Measurements from ENCODE around the gene ABLIM1.

ABLIM1 gene

DNA sequence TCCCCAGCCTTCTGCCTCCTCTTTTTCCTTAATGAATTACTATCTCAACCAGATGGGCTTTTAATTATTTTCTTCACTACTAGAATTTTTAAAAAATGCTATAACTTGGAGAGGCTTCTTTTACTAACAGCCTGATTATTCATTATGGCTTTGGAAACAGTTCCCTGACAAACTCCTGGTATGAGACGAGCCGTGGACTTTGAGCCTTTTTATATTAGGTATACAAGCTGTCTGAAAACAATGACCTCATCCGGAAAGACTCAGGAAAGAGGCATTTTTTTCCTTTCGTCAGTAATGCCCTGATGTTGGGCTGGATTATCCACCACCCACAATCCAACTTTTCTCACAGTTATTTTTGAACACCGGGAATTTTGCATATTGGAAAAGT lies 26.7 kb upstream of the ABLIM1 start:
- DNase-seq: no peak
- TF ChIP-seq GATA1 (IDR thresholded peaks at IDR 0.05; ENCODE audit: low read depth, low read length) (no peak), POLR2A (IDR thresholded peaks at IDR 0.05; ENCODE audit: low read length) (no peak)

DNA sequence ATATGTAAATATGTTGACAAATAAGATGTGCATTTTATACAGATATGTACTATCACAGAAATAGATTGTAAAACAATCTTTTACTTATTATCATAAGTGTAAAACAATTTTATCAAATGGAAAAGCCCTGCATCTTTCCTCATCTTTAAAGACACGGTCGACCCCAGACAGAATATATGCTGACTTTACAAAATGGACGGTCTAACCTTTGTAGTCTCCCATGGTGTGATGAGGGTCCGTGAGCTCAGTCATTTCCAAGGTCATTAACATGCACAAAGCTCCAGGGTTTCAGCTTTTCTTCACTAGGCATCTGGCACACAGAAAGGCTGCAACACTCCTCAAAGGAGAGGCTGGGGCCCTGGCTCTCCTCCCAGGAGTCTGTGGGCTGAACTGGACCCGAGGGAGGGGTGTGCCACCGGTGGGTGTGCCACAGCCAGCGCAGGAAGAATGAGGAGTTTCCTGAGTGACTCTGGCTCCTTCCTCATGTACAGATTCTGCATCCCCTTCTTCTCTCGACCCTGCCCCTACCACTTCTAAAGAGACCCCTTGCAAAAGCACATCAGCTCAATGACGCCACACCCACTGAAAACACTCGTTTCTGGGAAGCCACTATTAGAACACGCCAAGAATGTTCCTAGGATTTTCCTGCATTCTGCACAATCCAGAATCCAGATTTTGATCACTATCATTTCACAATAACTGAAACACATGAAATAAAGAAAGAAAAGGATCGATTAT lies 26.2 kb upstream of the ABLIM1 start:
- no peak for DNase-seq

DNA sequence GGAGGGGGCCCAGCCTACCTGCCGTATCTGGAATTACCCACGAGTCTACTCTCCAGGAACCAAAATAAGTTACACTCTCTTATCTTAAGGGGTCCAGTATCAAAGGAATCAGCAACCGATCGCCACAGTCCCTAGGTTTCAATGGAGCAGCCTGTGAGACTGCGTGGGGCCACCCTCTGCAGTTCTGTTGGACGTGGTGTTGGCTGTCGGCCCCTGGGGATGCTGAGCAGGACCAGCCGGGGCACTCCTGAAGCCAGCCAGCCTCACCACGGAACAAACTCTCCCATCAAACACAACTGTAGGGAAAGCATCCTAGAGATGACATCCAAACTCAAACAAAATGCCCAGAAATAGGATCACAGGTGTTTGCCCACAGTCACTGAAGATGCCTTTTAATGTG lies 25.5 kb upstream of the ABLIM1 start:
- no peak for DNase-seq
- TF ChIP-seq POLR2A (IDR thresholded peaks at IDR 0.05; ENCODE audit: low read length) (no peak), GATA1 (IDR thresholded peaks at IDR 0.05; ENCODE audit: low read depth, low read length) (no peak)

More for the DNA sequence above, 26.2 kb upstream of the ABLIM1 start:
- no peak for TF ChIP-seq GATA1 (IDR thresholded peaks at IDR 0.05; ENCODE audit: low read depth, low read length)
- no peak for TF ChIP-seq POLR2A (IDR thresholded peaks at IDR 0.05; ENCODE audit: low read length)

DNA sequence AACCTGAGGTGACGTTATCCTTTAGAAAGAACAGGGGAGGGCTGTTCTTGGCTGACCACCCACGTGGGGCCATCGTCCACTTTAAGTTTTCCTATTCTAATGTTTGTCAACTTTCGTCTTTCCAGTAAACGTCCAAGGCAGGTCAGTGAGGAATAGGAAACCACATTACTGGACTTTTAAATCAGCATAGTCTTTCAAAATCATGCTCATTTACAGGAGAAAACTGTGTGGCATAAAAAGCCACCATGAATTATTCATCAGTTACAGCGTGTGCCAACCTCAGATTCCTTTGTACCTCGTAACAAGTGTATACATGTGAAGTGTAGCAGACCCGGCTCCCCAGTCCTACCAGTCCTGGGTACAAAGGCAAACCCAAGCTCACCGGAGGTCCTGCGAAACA lies 25.1 kb upstream of the ABLIM1 start:
- DNase-seq: no peak
- TF ChIP-seq GATA1 (IDR thresholded peaks at IDR 0.05; ENCODE audit: low read depth, low read length): no peak
- TF ChIP-seq POLR2A (IDR thresholded peaks at IDR 0.05; ENCODE audit: low read length): no peak

DNA sequence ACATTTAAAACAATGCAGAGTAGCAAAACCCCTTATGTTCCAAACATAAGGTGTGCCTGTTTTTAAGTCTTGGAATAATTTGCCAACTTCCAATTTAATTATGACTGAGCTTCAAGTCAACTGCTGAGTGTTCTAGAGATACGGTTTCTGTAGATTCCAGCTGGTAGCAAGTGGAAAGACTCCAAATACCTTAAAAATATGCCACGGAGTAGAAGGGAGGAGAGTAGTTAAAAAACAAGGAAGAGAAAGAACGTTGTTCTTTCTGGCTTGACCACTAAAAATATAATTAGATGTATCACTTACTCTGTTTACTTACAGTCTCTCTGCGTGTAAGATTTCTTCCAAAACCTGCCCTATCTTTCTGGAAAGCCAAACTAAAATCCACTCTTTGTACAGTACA lies 24.5 kb upstream of the ABLIM1 start:
- TF ChIP-seq GATA1 (IDR thresholded peaks at IDR 0.05; ENCODE audit: low read depth, low read length) (no peak), POLR2A (IDR thresholded peaks at IDR 0.05; ENCODE audit: low read length) (no peak)
- DNase-seq: no peak

DNA sequence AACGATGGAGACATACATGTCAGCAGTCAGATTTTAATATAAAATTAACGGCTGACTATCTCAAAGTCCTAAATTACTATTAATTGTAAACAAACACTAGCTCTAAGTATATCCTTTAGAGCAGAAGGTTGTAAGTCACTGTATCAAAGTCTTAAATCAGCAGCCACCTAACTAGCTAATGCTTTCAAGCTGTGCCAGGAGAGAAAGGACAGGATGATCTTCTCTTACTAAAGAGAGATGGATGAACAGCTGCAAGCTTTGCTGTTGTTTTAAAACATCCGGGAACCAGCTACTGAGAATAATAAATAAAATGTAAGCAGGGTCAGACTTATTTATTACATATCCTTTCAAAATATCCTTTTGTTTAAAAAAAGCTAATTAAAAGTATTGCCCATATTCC lies 24.0 kb upstream of the ABLIM1 start:
- TF ChIP-seq GATA1 (IDR thresholded peaks at IDR 0.05; ENCODE audit: low read depth, low read length): no peak
- no peak for TF ChIP-seq POLR2A (IDR thresholded peaks at IDR 0.05; ENCODE audit: low read length)
- DNase-seq: no peak

DNA sequence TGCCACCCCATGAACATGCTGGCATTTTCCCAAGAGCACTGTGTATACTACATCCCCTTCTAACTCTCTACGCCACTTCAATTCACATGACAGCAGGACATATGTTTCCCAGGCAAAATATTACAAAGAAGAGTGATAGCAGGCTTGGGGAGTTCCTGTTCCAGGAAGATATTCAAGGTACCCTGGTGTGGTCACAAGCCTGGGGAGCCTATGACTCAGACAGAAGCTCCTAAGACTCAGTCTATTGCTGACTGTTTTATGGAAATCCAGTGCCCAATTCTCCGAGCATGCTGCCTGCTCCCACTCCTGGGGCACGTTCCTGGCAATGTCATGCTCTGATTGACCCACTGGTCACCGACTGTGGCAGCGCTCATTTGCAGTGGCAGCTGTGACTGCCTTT lies 23.5 kb upstream of the ABLIM1 start:
- no peak for DNase-seq
- TF ChIP-seq GATA1 (IDR thresholded peaks at IDR 0.05; ENCODE audit: low read depth, low read length): no peak
- no peak for TF ChIP-seq POLR2A (IDR thresholded peaks at IDR 0.05; ENCODE audit: low read length)

DNA sequence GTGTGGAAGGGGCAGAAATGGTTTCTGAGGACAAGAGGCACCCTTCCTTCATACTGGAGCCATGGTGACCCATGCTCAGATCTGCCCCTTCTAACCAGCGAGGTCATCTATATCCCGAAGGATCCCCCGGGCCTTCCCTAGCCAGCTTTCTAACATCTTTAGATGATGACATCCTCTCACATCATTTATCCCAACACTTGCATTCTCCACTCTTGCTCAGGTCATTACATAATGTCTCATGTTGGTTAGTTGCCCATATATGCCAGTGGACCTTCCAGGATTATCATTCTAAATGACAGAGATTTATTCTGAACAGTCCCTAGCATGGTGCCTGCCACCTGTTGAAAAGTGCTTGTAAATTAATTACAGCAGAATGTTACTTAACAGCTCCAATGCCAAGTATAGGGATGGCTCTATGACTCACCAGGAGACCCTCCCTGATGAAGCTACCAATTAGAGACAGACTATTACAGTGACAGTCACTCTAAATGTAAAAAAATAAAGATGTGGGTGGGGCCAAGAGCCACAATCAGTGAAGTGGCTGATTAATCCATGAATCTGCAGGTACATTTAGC lies 22.6 kb upstream of the ABLIM1 start:
- DNase-seq: no peak
- TF ChIP-seq POLR2A (IDR thresholded peaks at IDR 0.05; ENCODE audit: low read length) (no peak), GATA1 (IDR thresholded peaks at IDR 0.05; ENCODE audit: low read depth, low read length) (no peak)

DNA sequence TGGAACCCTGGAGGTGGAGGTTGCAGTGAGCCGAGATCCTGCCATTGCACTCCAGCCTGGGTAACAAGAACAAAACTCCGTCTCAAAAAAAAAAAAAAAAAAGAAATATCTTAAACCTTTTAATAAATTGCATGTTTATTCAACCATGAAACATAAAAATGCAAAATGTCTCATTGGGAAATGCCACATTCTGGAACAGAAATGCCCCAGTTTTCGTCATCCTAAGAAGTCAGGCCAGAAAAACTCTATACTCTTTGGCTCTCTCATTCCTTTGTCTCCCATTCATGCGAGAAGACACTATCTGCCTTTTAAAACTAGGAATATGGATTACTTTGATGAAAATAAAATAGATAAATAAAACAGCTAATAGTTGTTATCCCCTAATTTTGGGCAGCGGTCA lies 21.5 kb upstream of the ABLIM1 start:
- DNase-seq: no peak
- no peak for TF ChIP-seq POLR2A (IDR thresholded peaks at IDR 0.05; ENCODE audit: low read length)
- TF ChIP-seq GATA1 (IDR thresholded peaks at IDR 0.05; ENCODE audit: low read depth, low read length): no peak

DNA sequence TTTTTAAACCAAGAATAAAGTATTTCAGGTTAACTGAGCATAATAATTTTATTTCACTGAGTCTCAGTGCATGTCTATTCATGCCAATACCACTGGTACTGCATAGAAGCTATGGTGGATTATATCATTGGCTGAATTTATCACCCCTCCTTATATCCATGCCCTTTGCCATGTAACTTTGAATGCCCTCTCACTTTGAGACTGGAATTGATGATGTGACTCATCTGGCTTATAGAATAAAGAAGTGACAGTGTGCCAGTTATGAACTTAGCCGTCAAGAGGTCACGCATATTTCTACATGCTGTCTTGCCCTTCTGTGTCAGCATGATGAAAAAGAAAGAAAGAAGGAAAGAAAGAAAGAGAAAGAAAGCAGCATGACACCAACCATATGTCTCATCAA lies 20.7 kb upstream of the ABLIM1 start:
- TF ChIP-seq GATA1 (IDR thresholded peaks at IDR 0.05; ENCODE audit: low read depth, low read length) (no peak), POLR2A (IDR thresholded peaks at IDR 0.05; ENCODE audit: low read length) (no peak)
- DNase-seq: no peak

DNA sequence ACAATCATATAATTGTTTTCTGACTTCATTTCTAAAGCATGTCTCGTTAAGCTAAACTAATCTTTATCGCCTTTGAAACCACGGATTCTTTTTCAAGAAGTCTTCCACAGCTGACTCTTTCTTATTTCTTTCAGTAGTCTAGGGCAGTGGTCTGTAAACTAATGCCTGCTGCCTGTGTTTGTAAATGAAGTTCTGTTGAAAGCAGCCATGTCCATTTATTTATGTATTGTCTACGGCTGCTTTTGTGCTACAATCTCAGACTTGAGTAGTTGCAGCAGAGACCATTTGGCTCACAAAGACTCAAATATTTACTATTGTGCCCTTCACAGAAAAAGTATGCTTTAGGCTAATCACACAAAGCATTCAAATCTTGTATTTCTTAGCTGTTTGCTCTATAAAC lies 20.3 kb upstream of the ABLIM1 start:
- no peak for TF ChIP-seq POLR2A (IDR thresholded peaks at IDR 0.05; ENCODE audit: low read length)
- no peak for TF ChIP-seq GATA1 (IDR thresholded peaks at IDR 0.05; ENCODE audit: low read depth, low read length)
- DNase-seq: no peak

DNA sequence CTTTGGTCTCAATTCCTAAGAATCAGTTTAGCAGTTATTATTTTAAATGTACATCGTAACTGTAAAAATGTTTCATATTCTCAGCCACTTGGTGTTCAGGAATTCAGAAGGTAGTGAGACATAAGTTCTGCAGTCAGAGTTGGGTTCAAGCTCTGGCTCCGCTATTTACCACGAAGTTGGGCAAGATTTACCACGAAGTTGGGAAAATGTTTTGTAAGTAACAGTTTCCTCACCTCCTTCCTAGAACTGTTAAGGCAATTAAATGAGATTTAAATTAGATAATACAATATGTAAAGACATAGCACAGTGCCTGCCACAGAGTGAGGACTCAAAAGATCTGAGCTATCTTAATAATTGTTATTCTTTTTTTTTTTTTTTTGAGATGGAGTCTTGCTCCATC lies 16.3 kb upstream of the ABLIM1 start:
- no peak for TF ChIP-seq GATA1 (IDR thresholded peaks at IDR 0.05; ENCODE audit: low read depth, low read length)
- no peak for TF ChIP-seq POLR2A (IDR thresholded peaks at IDR 0.05; ENCODE audit: low read length)
- no peak for DNase-seq

DNA sequence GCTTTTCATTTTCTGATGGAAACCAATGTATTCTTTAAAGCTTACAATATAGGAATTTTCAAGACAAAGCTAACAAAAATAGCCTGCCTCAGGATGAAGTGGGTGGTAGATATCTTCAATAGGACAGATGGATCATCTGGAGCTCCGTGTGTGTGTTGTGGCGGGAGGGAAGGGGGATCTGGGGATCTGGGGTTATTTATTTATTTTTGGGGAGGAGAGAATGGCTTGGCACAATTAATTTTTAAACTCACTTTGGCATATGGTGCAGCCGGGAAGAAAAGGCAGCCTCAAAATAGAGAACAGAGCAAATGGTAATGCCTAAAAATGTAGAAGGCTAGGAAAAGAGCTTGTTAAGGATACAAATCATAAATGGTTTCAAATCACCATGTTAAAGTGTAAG lies 11.6 kb upstream of the ABLIM1 start:
- no peak for DNase-seq
- TF ChIP-seq GATA1 (IDR thresholded peaks at IDR 0.05; ENCODE audit: low read depth, low read length) (no peak), POLR2A (IDR thresholded peaks at IDR 0.05; ENCODE audit: low read length) (no peak)

DNA sequence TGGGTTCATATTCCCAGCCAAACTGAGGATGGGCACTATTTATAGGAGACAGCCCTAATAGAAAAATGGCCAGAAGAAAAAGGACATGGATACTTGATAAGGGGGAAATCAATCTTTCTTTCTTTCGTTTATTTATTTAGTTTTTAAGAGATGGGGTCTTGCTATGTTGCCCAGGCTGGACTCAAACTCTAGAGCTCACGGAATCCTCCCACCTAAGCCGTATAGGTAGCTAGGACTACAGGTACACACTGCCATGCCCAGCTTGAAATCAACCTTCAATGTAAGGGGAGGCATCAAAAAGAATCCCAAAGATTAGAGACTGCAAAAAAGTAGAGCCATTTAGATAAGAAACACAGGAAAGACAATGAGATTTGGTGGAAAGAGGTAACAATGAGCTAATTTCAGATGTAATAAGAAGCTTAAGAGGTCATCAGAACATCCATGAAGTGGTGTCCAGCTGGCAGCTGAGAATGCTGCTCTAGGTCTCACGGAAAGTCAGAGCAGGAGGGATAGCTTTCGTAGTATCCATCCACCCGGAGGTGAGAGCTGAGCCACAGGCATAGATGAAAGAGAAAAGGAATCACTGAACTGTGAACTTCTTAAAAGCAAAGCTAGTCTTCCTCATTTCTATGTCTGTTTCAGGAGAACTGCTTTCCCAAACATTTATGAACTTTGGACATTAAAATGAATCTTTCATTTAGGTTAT lies 10.5 kb upstream of the ABLIM1 start:
- DNase-seq: no peak
- TF ChIP-seq POLR2A (IDR thresholded peaks at IDR 0.05; ENCODE audit: low read length): no peak
- no peak for TF ChIP-seq GATA1 (IDR thresholded peaks at IDR 0.05; ENCODE audit: low read depth, low read length)

DNA sequence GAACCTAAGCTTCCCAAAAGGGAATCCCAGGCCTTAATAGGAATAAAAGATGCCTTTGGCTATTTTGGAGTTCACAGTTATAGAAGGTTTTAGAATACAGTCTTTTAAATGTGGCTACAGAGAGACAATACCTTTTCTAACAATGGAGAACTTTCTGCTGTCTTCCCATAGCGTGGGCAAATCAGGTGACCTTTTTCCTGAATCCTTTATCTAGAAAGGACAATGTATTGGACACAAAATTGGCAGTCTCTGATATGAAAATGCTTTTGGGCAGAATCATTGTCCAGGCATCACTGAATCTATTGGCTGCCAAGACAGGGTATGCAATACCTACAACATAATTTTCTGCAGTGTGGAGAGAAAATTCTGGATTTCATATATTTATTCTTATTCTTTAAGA lies 7.8 kb upstream of the ABLIM1 start:
- no peak for TF ChIP-seq GATA1 (IDR thresholded peaks at IDR 0.05; ENCODE audit: low read depth, low read length)
- DNase-seq: no peak

Data from erythroblast (primary cell).